ENCODE data around the gene LEF1.

DNA sequence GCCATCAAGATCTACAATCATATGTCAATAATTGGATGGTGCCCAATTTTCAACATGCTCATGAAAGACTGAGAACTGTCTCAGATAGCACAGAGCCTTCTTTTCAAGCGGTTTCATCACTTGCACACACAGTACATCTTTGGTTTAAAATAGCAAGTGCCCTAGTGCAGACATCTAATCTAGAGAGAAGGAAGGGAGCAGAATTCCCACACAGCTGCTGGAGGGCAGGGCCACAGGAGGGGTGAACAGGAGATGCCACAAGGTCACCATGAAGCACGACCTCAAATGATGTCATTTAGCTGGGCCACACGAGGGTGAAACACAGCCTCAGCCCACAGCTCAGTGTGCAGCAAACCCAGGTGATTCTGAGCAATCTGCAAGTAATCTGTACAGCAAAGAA lies 24.3 kb downstream of the LEF1 start:
- TF ChIP-seq GATA2 (IDR thresholded peaks at IDR 0.05; ENCODE audit: low read depth, low read length) (no peak), GATA3 (IDR thresholded peaks at IDR 0.05; ENCODE audit: low read depth, low read length) (no peak)
